ENCODE measurements around the gene RNF213.

RNF213 gene

GRCh38 chr17:80431246-80432195, 170.9 kb downstream of the RNF213 start:
- no peak for DNase-seq (ENCODE audit: low read depth in 2 of 2)

DNA sequence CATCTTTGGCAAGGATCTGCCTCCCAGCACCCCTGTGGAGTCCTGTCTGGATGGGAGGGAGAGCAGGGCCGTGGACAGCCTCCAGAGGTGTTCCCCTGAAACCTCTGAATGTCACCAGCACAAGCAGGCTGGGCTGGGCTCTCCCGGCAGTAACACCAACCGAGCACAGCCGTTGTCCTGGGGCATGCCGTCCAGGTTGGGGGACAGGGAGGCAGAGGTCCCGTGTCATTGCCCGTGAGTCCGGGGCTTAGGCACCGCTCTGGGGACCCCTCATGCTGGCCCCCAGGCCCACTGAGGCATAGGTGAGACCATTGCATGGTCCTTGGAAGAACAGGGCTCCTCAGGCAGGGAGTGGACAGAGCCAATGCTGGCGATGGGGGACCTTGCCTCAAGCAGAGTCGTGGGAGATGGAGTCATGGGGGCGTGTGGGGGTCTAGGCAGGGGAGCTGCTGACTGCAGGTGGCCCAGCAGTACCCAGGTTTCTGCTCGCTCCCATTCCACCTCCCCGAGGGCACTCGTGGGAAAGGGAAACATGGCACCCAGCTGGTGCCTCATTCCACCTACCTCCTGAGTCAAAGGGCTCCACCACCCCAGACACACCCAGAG, 171.8 kb downstream of the RNF213 start:
- no peak for DNase-seq (ENCODE audit: low read depth in 2 of 2)

- DNase-seq (ENCODE audit: low read depth in 2 of 2): no peak
Observed at GRCh38 chr17:80432961-80433550, 172.4 kb downstream of the RNF213 start.

- DNase-seq (ENCODE audit: low read depth in 2 of 2): no peak
Observed at GRCh38 chr17:80433916-80434666, 173.4 kb downstream of the RNF213 start.

DNA sequence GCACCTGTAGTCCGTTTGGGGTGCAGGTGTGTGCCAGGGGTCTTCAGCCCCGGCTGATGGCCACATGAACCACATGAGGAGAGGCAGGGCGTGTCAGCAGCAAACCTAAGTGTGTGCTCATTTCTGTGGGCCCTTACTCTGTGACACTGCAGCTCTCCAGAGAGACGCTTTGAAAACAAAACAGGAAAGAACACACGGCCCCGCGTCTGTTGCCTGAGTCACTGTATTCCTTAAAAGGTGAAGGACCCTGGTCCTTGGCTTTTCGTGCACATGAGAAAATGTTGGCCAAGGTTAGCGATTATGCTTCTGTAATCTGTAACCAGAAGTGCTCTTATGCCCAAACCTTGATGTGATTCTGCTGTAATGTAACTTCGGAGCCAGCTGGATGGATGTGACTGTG, 176.9 kb downstream of the RNF213 start:
- DNase-seq (ENCODE audit: low read depth in 2 of 2): no peak

GRCh38 chr17:80438806-80439205, 178.2 kb downstream of the RNF213 start:
- no peak for DNase-seq (ENCODE audit: low read depth in 2 of 2)

- DNase-seq (ENCODE audit: low read depth in 2 of 2): no peak
Observed at GRCh38 chr17:80439499-80439898, 178.8 kb downstream of the RNF213 start.

DNA sequence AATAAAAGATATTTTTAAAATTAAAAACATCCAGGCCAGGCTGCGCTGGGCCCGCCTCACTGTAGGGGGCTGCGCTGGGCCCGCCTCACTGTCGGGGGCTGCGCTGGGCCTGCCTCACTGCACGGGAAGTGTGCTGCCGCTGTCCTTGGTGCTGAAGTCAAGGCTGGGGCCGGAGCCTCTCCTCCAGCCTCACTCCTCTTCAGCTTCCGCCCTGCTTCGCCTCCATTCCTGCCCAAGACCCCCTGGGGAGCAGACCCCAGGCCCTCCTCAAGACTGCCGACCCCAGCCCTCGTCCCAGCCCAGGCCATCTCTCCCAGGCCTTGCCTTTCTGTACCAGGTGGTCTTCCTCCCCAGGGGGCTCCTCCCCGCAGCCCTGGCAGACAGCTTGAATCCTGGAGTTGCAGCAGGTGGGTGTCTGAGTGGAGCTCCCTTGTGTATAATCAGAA, 180.5 kb downstream of the RNF213 start:
- peak in 1 of 2 donors; percentile 20 for DNase-seq (ENCODE audit: low read depth in 2 of 2)

GRCh38 chr17:80441598-80442322, 181.1 kb downstream of the RNF213 start:
- no peak for DNase-seq (ENCODE audit: low read depth in 2 of 2)

GRCh38 chr17:80442323-80442659, 181.6 kb downstream of the RNF213 start:
- no peak for DNase-seq (ENCODE audit: low read depth in 2 of 2)

DNA sequence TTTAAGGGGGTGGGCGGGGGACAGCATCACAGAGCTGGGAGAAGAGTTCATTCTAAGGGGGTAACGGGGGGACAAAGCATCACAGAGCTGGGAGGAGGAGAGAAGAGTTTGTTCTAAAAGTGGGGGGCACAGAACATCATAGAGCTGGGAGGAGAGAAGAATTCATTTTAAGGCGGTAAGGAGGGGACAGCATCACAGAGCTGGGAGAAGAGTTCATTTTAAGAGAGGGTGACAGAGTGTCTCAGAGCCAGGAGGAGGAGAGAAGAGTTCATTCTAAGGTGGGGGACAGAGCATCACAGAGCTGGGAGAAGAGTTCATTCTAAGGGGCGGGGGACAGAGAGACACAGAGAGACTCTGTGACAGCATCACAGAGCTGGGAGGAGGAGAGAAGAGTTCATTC, 182.1 kb downstream of the RNF213 start:
- DNase-seq (ENCODE audit: low read depth in 2 of 2): no peak

DNA sequence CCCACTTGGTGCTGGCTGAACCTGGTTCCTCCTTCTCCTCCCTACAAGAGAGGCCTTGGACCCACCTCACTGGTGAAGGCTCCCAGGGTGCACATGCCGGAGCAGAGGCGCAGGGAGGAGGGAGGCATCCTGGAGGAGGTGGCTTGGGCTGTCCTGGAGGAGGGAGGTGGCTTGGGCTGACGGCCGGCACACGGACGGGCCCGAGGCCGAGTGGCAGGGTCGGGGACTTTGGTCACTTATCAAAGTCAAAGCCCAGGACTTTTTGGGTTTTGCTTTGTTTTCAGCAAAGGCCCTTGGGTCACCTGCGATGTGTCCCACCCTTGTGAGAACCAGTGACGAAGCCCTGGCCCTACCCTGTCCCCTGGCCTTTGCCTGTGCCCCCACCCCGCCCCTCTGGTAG, 182.8 kb downstream of the RNF213 start:
- no peak for DNase-seq (ENCODE audit: low read depth in 2 of 2)

DNA sequence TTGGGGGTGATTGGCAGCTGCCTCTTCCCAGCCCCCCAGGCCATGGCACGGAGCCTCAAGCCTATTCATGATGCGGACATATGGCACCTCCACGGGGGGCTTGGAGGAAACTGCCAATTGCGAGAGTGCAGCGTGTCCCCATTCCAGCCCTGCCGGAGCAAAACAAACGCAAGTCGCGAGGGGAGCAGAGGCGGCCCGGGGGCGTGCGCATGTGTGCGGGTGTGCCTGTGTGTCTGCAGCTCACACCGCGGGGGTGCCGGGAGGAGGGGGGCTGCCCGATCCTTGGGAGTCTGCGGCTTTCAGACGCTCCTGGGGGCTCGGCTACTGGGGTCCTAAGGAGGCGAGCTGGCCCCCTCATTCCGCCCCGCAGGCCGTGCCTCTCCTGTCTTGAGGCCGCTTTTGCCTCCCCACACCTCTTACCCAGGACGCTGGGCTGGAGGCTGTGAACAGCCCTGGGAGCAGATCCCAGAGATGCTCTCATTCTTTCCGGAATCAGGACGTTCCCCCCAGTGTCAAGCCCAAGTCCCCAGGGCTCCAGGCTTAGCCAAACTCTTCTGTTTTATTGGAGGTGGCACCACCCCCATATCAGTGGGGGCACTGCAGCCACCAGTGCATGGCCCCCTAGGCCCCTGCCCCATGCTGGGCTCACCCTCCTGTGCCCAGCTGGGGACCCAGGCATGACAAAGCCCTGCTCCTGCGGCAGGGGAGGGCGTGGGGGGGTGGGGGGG, 183.4 kb downstream of the RNF213 start:
- no peak for DNase-seq (ENCODE audit: low read depth in 2 of 2)

- DNase-seq (ENCODE audit: low read depth in 2 of 2): no peak
Observed at GRCh38 chr17:80444644-80444979, 184.0 kb downstream of the RNF213 start.

DNA sequence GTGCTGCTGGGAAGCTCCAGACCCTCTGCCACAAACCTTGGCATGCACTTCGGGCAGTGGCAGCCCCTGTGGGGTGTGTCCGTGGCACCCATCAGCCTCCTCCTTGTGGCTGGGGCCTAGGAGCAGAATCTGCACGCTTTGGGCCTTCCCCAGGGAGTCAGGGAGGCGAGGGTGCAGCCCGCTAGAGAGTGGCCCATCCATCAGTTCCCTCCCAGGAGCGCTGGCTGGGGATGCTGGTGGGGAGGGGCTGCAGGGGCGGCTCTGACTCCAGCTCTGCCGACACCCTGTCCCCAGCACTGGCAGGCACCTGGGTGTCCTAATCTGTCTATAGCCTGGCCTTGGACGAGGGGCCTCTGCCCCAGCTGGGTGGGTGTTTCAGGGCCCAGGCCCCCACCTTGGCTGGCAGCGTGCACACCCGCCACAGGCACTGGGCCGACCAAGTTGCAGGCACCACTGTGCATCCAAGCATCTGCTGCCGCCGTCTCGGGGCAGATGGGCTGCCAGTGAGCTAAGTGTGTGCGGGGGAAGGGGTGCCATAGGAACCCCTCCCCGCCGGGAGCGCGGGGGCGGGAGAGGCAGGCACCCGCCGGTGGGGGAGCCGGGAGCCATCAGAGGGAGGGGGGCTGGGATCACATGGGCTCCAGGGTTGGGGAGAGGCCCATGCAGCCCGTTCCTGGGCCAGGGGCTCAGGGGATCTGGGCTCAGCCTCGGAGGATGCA, 184.5 kb downstream of the RNF213 start:
- DNase-seq (ENCODE audit: low read depth in 2 of 2): no peak

DNA sequence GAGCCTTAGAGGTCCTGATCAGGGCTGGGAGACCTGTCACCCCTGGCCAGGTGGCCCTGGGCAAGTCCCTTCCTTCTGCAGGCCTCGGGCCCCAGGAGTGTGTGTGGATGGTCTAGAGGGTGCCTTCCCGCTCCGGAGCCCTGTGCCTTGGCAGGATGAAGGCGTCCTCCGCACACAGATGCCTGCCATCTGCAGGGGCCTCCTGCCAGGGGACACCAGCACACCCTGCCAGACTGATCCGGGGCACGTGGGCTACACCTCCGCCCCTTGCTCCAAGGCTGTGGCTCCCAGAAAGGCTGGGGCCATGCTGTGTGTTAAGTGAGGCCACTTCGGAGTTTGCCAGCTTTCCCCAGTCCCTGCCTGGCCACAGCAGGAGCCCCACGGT, 185.1 kb downstream of the RNF213 start:
- DNase-seq (ENCODE audit: low read depth in 2 of 2): no peak

DNA sequence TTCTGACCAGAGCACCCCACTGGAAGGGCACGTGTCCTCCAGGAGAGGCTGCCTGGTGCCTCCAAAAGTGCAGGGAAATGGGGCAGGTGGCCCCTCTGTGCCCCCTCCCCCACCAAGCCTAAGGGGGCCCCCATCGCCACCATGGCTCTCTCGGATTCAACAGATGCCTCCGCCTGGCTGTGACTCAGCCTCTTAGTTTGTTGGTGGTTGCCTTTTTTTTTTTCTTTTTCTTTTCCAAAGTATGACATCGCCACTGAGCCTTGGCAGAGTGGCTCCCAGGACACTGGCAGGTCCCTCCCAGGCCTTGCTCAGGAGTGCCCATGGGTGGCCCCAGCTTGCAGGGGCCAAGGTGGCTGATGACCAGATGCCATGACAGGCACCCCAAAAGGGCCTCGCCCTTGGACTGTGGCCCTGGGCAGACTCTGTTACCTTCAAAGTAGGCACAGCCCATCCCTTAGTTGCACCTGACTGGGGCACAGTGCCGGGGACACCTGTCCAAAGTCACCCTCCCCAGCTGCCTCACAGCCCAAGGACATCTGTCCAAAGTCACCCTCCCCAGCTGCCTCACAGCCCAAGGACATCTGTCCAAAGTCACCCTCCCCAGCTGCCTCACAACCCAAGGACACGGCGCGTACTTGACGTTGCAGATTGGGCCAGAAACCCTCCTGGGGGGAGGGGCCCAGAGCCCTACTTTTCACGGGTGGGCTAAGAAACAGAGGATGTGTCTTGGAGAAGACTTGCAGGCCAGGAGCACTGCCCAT, 186.2 kb downstream of the RNF213 start:
- no peak for DNase-seq (ENCODE audit: low read depth in 2 of 2)

DNA sequence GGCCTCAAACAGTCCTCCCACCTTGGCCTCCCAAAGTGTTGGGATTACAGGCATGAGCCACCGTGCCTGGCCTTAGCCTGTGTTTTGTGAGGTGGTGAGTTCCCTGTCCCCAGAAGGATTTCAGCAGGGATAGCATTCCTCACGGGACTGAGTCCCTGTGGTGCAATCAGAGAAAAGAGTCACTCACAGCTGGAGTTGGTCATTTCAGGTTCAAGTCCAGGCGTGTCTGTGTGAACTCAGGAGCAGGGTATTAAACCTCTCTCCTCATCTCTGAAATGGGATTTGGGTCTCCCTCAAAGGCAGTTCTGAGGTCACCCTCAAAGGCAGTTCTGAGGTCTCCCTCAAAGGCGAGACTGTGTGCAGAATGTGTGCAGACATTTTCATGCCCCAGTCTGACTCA, 187.1 kb downstream of the RNF213 start:
- no peak for DNase-seq (ENCODE audit: low read depth in 2 of 2)

All from stimulated activated CD8-positive, alpha-beta memory T cell treated with anti-CD3 and anti-CD28 coated beads, Interleukin-7, amount 100 ng/mL, for 1 hour (primary cell).